MV-4-11 (cell line): ENCODE data around the gene USHBP1.
"Not testable (repeated sequence)": the region's sequence is repeated elsewhere in the genome, so short reads cannot be mapped to it uniquely, and the experiment has no call there.

Source experiments
- DNase-seq: peaks from one replicate; lab custom pipeline; 2025; lab: John Stamatoyannopoulos, UW

Gene USHBP1

GRCh38 chr19:17294051-17294891 lies 29.7 kb upstream of the USHBP1 start:
- peak; percentile 37 for DNase-seq

- no peak for DNase-seq
These were observed 29.1 kb upstream of the USHBP1 start for GRCh38 chr19:17293605-17294004.

- peak; percentile 94 for DNase-seq
These were observed 27.9 kb upstream of the USHBP1 start for GRCh38 chr19:17292301-17293074.

GRCh38 chr19:17289489-17289888 lies 24.9 kb upstream of the USHBP1 start:
- DNase-seq, result peak; percentile 88

- no peak for DNase-seq
These were observed 22.2 kb upstream of the USHBP1 start for GRCh38 chr19:17286752-17287151.

- DNase-seq, result no peak
These were observed 21.7 kb upstream of the USHBP1 start for GRCh38 chr19:17286263-17286662.

GRCh38 chr19:17285415-17286135 lies 21.0 kb upstream of the USHBP1 start:
- no peak for DNase-seq

- no peak for DNase-seq
These were observed 19.0 kb upstream of the USHBP1 start for GRCh38 chr19:17283504-17283996.

GRCh38 chr19:17282488-17283125 lies 18.1 kb upstream of the USHBP1 start:
- peak; percentile 83 for DNase-seq

- peak; percentile 90 for DNase-seq
These were observed 17.1 kb upstream of the USHBP1 start, which contains the start of gene ANKLE1 for GRCh38 chr19:17281391-17282304. Gene ANKLE1 (plus strand): TSS chr19:17281901. CDS start chr19:17281921, 20 bp downstream.

GRCh38 chr19:17279436-17279835 lies 14.9 kb upstream of the USHBP1 start:
- no peak for DNase-seq

- DNase-seq, result no peak
These were observed 11.1 kb upstream of the USHBP1 start for GRCh38 chr19:17275441-17276175.

GRCh38 chr19:17274892-17275291 lies 10.3 kb upstream of the USHBP1 start:
- not testable (repeated sequence) for DNase-seq

GRCh38 chr19:17268754-17269153 lies 4.2 kb upstream of the USHBP1 start:
- DNase-seq, result no peak

GRCh38 chr19:17266975-17267788 lies 2.6 kb upstream of the USHBP1 start, which contains the start of gene BABAM1:
Gene BABAM1 (plus strand): TSS chr19:17267443. CDS start chr19:17268807, 1,364 bp downstream.
- peak; percentile 100 for DNase-seq

- no peak for DNase-seq
These were observed 2.0 kb upstream of the USHBP1 start for GRCh38 chr19:17266589-17266974.

GRCh38 chr19:17266026-17266425 lies 1.5 kb upstream of the USHBP1 start:
- DNase-seq, result no peak

GRCh38 chr19:17263712-17264640 lies 569 bp downstream of the USHBP1 start:
- no peak for DNase-seq
